ENCODE results near the gene SOX14. TPM values are rescaled to one million over a fixed set of nuclear protein-coding genes. Genes with fewer than 3 reads are reported as not detected.

The SOX14 gene
- total RNA-seq, result not detected

- H3K9me3 Mint-ChIP-seq, result no peaks in the 10 kb centered on the region
- no peak within 1 kb of the TSS for H3K27ac Mint-ChIP-seq
- peaks cover 86% of the 10 kb centered on the region for H3K27me3 Mint-ChIP-seq (ENCODE audit: low read depth)
- CTCF ChIA-PET, result no interaction called here
- no peak within 1 kb of the TSS for H3K4me3 Mint-ChIP-seq
- peaks cover 6% of the 10 kb centered on the region for H3K4me1 Mint-ChIP-seq (ENCODE audit: low read depth)
- H3K36me3 Mint-ChIP-seq (ENCODE audit: low read depth), result no peaks in the 10 kb centered on the region
- intact Hi-C loops (cut with micrococcal nuclease), result no loop called here
- peak; percentile 18 for DNase-seq
Observed at GRCh38 chr3:137764001-137764433, at the start of gene SOX14. Gene SOX14, plus strand, starts transcription at chr3:137764315. Its CDS starts 470 bp downstream, at chr3:137764785.

DNA sequence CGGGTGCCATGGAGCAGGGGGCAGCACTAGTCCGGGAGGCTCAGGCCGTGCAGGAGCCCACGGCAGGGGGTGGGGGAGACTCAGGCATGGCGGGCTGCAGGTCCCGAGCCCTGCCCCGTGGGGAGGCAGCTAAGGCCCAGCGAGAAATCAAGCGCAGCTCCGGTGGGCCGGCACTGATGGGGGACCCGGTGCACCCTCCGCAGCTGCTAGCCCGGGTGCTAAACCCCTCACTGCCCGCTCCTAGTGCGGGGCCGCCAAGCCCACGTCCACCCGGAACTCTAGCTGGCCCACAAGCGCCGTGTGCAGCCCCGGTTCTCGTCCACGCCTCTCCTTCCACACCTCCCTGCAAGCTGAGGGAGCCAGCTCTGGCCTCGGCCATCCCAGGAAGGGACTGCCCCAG is 49.6 kb upstream of the SOX14 start:
- no peak for DNase-seq
- intact Hi-C loops (cut with micrococcal nuclease), result no loop called here
- peaks cover 14% of the 10 kb centered on the region for H3K9me3 Mint-ChIP-seq
- no peaks in the 10 kb centered on the region for H3K27me3 Mint-ChIP-seq (ENCODE audit: low read depth)
- no peaks in the 10 kb centered on the region for H3K36me3 Mint-ChIP-seq (ENCODE audit: low read depth)
- H3K4me3 Mint-ChIP-seq, result no peak overlapping the region
- CTCF ChIA-PET, result no interaction called here
- no peak overlapping the region for H3K27ac Mint-ChIP-seq
- no peaks in the 10 kb centered on the region for H3K4me1 Mint-ChIP-seq (ENCODE audit: low read depth)

DNA sequence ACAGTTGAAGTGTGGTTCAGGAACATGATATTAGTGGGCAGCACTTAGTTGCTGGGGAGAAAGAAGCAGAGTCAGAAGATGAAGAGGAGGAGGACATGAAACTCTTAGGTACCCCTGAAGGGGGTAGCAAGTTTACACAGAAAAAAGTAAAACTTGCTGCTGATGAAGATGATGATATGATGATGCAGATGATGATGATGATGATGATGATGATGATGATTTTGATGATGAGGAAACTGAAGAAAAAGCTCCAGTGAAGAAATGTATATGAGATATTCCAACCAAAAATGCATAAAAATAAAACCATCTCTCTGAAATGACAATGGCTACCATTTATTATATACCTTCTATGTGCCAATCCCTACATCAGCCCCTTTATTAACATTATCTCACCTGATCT is 39.9 kb upstream of the SOX14 start:
- Mint-ChIP-seq H3K9me3 (peaks cover 7% of the 10 kb centered on the region), H3K27me3 (ENCODE audit: low read depth) (no peaks in the 10 kb centered on the region), H3K4me1 (ENCODE audit: low read depth) (no peaks in the 10 kb centered on the region), H3K4me3 (no peak overlapping the region), H3K36me3 (ENCODE audit: low read depth) (no peaks in the 10 kb centered on the region), H3K27ac (no peak overlapping the region)
- CTCF ChIA-PET, result no interaction called here
- no peak for DNase-seq
- intact Hi-C loops (cut with micrococcal nuclease), result no loop called here

DNA sequence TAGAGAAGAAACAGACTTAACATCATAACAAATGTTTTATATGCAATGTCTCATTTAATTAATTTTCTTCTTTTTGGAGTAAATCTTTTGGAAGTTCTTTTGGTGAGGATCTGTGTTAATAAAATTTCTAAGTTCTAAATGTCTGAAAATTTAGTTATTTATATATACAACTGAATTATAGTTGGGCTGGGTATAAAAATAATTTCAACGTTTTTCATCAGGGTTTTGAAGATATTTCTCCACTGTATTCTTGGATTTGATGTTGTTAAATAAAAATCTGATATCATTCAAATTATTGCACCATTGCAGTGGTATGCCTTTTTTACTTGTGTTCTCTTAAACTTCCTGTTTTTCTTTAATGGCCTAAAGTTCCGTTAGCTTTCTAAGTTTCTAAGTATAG is 26.9 kb upstream of the SOX14 start:
- H3K27me3 Mint-ChIP-seq (ENCODE audit: low read depth), result peaks cover 3% of the 10 kb centered on the region
- H3K9me3 Mint-ChIP-seq, result peaks cover 25% of the 10 kb centered on the region
- CTCF ChIA-PET, result interaction anchor here (0.7 kb wide), 1 partner anchor 471 kb away, joined by 3 read pairs; no protein-coding TSS in a partner anchor
- H3K4me1 Mint-ChIP-seq (ENCODE audit: low read depth), result no peaks in the 10 kb centered on the region
- H3K36me3 Mint-ChIP-seq (ENCODE audit: low read depth), result no peaks in the 10 kb centered on the region
- intact Hi-C loops (cut with micrococcal nuclease), result no loop called here
- no peak overlapping the region for H3K27ac Mint-ChIP-seq
- H3K4me3 Mint-ChIP-seq, result no peak overlapping the region
- DNase-seq, result no peak

DNA sequence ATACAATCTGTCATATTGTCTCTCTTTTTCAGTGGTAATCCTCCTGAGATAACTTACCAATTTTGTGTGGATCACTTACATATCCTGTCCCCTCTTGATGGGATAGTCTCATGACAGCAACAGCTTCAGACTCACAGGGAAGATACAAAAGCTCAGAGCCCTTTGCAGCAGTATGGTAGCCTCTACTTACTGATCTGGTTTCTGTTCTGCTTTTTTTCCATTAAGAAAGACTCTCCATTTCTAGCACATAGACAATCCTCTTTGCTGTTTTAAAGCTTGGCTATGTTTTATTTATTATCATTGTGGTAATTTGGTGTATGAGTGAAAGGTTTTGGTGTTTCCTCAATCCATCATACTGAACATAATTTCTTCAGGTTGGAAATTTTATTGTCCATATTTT is 25.4 kb upstream of the SOX14 start:
- intact Hi-C loops (cut with micrococcal nuclease), result no loop called here
- no peaks in the 10 kb centered on the region for H3K36me3 Mint-ChIP-seq (ENCODE audit: low read depth)
- CTCF ChIA-PET, result interaction anchor here (1.1 kb wide), 1 partner anchor 633 kb away, joined by 3 read pairs; no protein-coding TSS in a partner anchor
- H3K4me3 Mint-ChIP-seq, result no peak overlapping the region
- H3K27ac Mint-ChIP-seq, result no peak overlapping the region
- peaks cover 25% of the 10 kb centered on the region for H3K9me3 Mint-ChIP-seq
- no peak for DNase-seq
- H3K4me1 Mint-ChIP-seq (ENCODE audit: low read depth), result no peaks in the 10 kb centered on the region
- peaks cover 3% of the 10 kb centered on the region for H3K27me3 Mint-ChIP-seq (ENCODE audit: low read depth)

GRCh38 chr3:137743608-137744007 is 20.5 kb upstream of the SOX14 start:
- Mint-ChIP-seq H3K36me3 (ENCODE audit: low read depth) (no peaks in the 10 kb centered on the region), H3K9me3 (peaks cover 3% of the 10 kb centered on the region), H3K27me3 (ENCODE audit: low read depth) (peaks cover 9% of the 10 kb centered on the region), H3K4me1 (ENCODE audit: low read depth) (no peaks in the 10 kb centered on the region), H3K27ac (no peak overlapping the region), H3K4me3 (no peak overlapping the region)
- CTCF ChIA-PET, result no interaction called here
- intact Hi-C loops (cut with micrococcal nuclease), result no loop called here
- DNase-seq, result no peak

DNA sequence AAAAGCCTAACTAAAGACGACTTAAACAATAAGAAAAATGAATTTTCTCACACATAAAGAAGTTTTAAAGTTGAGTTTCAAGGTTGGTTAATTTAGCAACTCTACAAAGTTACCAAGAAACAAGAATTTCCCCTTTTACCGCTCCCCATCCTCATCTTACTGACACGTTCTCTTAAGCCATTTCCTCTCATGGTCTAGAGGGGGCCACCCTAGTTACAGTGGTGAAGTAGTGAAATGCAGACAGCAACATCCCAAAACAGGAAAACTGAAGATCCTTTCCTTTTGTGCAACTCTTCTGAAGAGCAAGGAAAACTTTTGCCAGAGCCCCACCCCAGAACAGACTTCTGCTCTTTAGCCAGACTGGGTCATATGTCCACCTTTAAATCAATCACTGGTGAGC is 17.3 kb upstream of the SOX14 start:
- CTCF ChIA-PET, result no interaction called here
- H3K9me3 Mint-ChIP-seq, result peaks cover 2% of the 10 kb centered on the region
- DNase-seq, result no peak
- no peak overlapping the region for H3K27ac Mint-ChIP-seq
- no peak overlapping the region for H3K4me3 Mint-ChIP-seq
- H3K27me3 Mint-ChIP-seq (ENCODE audit: low read depth), result peaks cover 9% of the 10 kb centered on the region
- no peaks in the 10 kb centered on the region for H3K4me1 Mint-ChIP-seq (ENCODE audit: low read depth)
- intact Hi-C loops (cut with micrococcal nuclease), result no loop called here
- no peaks in the 10 kb centered on the region for H3K36me3 Mint-ChIP-seq (ENCODE audit: low read depth)

GRCh38 chr3:137759505-137759904 is 4.6 kb upstream of the SOX14 start:
- Mint-ChIP-seq H3K27me3 (ENCODE audit: low read depth) (peaks cover 56% of the 10 kb centered on the region), H3K27ac (no peak overlapping the region), H3K9me3 (peaks cover 8% of the 10 kb centered on the region), H3K4me3 (no peak overlapping the region), H3K4me1 (ENCODE audit: low read depth) (peaks cover 4% of the 10 kb centered on the region), H3K36me3 (ENCODE audit: low read depth) (no peaks in the 10 kb centered on the region)
- no peak for DNase-seq
- CTCF ChIA-PET, result no interaction called here
- intact Hi-C loops (cut with micrococcal nuclease), result no loop called here

DNA sequence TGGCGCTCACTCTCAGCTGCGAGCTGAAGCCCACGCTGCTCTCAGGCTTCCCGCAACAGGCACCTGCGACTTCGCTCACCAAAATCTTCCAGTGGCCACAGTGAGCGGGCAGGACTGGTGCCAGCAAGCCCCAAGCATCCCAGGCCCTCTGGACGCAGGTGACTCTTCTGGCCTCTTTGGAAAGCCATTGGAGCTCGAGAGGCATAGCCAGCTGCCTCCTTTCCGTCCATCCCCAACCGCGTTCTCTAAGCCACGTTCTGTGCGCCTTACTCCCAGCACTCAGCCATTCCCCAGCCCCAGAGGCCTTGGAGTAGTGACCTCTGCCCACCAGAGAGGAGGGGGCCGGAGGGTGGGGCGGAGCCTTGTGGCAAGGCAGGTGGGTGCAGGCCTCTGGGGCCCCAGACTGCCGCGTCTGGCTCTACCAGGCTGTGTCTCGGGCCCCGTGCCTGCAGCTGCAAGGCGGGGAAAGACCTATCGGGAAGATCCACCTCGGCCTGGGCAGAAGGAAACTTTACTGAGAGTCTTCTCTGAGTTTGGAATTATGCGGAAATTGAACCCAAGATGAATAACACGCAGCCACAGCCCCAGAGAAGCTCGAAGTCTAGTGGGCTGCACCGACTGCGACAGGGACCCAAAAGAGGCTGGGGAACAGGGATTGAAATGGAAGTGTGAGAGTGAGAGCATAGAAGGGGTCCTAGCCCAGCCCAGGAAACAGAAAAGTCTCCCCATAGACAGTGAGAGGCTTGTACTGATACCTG is 3.6 kb upstream of the SOX14 start:
- no peak for DNase-seq
- CTCF ChIA-PET, result no interaction called here
- H3K27me3 Mint-ChIP-seq (ENCODE audit: low read depth), result peaks cover 64% of the 10 kb centered on the region
- H3K4me3 Mint-ChIP-seq, result no peak overlapping the region
- peaks cover 2% of the 10 kb centered on the region for H3K9me3 Mint-ChIP-seq
- no peaks in the 10 kb centered on the region for H3K36me3 Mint-ChIP-seq (ENCODE audit: low read depth)
- no peak overlapping the region for H3K27ac Mint-ChIP-seq
- H3K4me1 Mint-ChIP-seq (ENCODE audit: low read depth), result peaks cover 4% of the 10 kb centered on the region
- intact Hi-C loops (cut with micrococcal nuclease), result no loop called here

DNA sequence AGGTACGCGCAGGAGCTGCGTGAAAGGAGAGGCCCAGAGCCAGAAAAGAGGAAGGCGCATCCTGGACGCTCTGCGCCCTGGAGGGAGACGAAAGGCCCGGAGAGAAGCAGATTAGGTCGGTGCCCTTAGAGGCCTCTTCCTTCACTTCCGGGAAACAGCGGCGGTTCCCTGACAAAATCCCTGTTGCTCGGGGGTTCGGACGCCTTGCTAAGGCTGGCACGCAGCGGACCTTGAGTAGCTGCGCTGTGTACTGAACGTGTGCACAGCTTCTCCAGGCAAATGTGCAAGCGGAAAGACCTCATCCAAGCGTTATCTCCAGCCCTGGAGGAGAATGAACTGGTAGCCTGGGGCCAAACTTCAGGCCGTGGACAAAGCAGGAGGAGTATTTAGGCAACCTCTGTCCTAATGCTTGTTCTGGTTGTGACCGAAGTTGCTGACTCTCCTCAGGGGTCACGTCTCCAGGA is 3.0 kb upstream of the SOX14 start:
- Mint-ChIP-seq H3K9me3 (peaks cover 2% of the 10 kb centered on the region), H3K27me3 (ENCODE audit: low read depth) (peaks cover 70% of the 10 kb centered on the region), H3K4me3 (no peak overlapping the region), H3K27ac (no peak overlapping the region), H3K36me3 (ENCODE audit: low read depth) (no peaks in the 10 kb centered on the region), H3K4me1 (ENCODE audit: low read depth) (peaks cover 4% of the 10 kb centered on the region)
- CTCF ChIA-PET, result no interaction called here
- no peak for DNase-seq
- intact Hi-C loops (cut with micrococcal nuclease), result no loop called here

DNA sequence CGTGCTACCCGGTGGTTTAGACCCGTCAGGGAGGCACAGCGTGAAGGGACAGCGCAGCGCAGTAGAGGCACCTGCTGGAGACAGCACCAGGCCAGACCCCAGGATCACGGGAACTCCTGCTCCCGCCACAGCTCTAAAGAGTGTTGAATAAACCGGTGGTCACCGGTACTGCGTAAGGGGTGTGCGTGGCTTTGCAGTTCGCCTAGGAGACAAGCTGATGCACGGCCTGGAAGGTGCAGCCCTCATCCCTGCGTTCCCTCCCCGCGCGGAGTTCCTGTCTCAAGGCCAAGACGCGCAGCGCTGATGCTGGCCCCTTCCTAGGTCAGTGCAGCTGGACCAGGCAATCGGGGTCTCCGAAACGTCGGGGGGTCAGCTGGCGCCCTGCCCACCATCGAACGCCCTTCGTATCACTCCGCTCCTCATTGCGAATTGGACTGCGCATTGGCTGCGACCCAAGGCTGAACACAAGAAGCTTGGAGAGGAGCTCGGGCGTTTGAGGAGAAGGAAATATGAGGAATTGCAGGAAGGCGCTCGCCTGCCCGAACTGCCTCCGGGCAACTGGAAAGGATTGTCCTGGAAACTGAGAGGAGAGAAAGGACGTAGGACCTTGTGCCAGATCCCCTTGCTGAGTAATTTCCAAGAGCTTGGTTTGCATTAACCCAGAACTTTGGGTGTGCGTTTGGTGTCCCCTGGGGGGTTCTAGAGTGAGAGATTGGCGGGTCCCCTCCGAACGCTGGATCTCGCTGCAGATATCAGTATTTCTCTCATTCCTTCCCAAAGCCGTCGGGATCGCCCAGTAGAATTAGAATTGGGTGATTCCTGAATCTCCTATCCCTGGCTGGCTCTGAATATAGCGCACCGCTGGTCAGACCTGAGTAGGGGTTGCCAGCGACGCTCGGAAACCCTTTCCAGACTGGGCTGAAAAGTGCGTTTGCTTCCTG is 2.3 kb upstream of the SOX14 start:
- Mint-ChIP-seq H3K9me3 (no peaks in the 10 kb centered on the region), H3K4me1 (ENCODE audit: low read depth) (peaks cover 4% of the 10 kb centered on the region), H3K27me3 (ENCODE audit: low read depth) (peaks cover 75% of the 10 kb centered on the region), H3K4me3 (no peak overlapping the region), H3K36me3 (ENCODE audit: low read depth) (no peaks in the 10 kb centered on the region), H3K27ac (no peak overlapping the region)
- no peak for DNase-seq
- CTCF ChIA-PET, result no interaction called here
- intact Hi-C loops (cut with micrococcal nuclease), result no loop called here

DNA sequence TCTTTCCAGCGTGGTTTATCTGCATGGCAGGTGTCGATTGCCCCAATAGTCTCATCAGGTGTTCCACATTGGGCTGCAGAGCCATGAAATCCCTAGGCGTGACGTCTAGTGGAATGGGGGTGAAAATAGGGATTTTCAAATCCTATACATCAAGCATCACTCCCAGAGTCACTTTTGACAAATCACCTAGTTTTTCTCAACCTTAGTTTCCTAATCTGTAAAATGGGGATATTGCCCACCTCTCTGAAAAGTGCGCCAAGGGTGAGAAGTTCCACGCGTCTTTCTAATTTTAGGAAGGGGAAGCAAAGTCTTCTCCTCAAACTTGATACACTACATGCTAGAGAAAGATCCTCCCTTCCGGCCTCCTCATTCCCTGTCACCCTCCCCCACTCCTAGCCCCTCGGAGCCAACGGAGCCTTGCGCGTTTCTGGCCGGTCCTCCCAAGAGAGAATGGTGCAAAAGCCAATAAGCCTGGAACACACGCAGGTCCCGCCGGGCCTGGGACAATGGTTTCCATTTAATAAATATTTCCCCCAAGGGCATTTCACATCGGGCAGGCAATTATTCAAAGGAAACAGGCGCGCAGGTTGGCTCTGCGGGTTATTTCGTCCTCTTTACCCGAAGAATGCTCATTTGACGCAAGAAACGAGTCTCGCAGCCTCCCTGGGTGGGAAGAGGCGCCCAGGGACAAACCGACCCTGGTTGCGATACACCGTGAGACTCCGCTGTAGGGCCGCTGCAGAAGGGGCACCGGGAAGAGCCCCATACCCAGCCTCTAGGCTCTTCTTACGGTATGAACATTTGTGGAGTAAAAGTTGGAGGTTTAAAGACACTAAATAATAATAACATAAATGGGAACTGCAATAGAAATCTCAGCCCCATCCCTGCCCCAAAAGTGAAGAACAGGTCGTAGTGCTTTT is 1.2 kb upstream of the SOX14 start:
- CTCF ChIA-PET, result no interaction called here
- DNase-seq, result no peak
- peaks cover 82% of the 10 kb centered on the region for H3K27me3 Mint-ChIP-seq (ENCODE audit: low read depth)
- H3K9me3 Mint-ChIP-seq, result no peaks in the 10 kb centered on the region
- no peak overlapping the region for H3K27ac Mint-ChIP-seq
- peaks cover 6% of the 10 kb centered on the region for H3K4me1 Mint-ChIP-seq (ENCODE audit: low read depth)
- intact Hi-C loops (cut with micrococcal nuclease), result no loop called here
- H3K36me3 Mint-ChIP-seq (ENCODE audit: low read depth), result no peaks in the 10 kb centered on the region
- H3K4me3 Mint-ChIP-seq, result no peak overlapping the region

All from activated naive CD4-positive, alpha-beta T cell treated with anti-CD3 and anti-CD28 coated beads for 36 hours (primary cell).